GM18861 (cell line): ENCODE data around the gene FHL5.
"Not testable (repeated sequence)": the region's sequence is repeated elsewhere in the genome, so short reads cannot be mapped to it uniquely, and the experiment has no call there.

Source experiments
- ATAC-seq: cut with Tn5 transposase; IDR thresholded peaks from one replicate; pipeline ENCODE4 v1.9.1; 2021; ENCODE audit not compliant: unreplicated experiment

Gene FHL5

DNA sequence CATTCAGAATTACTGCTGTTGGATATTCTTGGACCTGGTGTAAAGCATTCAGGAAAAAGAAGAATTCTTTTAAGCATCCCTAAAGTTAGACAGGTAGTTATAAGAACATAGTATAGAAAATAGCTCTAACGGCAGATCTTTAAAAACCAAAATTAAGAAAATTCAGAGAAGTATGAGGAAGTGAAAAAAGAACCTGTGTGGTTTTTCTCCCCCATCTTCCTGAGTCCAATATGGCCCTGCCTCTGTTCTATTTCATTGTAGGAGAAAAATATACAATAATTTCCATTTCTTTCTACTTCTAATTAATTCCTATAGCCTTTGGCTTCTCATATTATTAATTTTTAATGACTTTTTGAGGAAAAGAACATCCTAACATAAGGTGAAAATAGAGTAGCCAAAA is 47.1 kb downstream of the FHL5 start:
- peak; percentile 35 for ATAC-seq

DNA sequence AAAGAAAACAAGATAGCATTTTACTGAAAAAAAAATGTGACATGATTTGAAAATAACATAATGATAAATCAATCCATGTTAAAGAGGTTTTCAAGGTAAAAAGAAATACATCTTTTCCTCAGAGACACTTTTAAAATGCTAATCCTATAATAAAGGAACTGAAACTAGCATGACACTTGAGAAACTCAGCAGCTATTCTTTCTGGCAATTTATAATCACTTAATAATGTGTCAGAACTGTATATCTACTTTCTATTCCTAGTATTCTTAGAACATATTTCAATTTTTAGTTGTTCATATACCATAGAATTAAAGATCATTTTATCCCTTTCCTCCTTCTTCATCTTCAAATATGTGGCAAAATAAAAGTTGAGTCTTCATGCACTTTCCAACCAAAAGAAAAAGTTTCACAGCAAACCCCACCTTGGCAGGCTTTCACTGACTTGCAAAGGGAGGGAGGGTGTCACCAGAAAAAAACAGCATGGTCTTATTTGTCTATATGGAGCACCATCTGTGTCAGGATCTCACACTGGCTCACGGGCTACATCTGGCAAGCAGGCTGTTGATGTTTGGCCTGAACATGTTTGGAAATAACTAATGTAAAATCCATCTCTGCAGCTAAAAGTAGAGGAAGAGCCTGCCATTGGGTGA is 48.5 kb downstream of the FHL5 start:
- peak; percentile 85 for ATAC-seq

GRCh38 chr6:96613291-96613999 is 50.5 kb downstream of the FHL5 start:
- ATAC-seq = no peak

- no peak for ATAC-seq
Observed at GRCh38 chr6:96620851-96621250, 57.9 kb downstream of the FHL5 start.

DNA sequence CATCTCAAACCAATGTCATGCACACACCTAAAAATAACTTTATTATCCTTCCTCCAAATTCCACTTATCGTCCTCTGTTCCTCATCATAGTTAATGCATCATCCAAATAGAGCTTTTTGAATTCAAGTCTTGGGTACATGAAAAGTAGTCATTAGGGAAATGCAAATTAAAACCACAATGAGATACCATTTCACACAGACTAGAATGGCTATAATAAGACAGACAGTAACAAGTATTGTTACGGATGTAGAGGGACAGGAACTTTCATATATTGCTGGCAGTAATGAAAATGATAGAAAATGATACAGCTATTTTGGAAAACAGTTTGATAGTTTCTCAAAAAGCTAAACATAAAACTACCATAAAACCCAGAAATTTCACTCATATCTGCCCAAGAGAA is 59.1 kb downstream of the FHL5 start:
- ATAC-seq = no peak

- no peak for ATAC-seq
Observed at GRCh38 chr6:96624957-96625356, 62.0 kb downstream of the FHL5 start.

GRCh38 chr6:96626759-96627364 is 63.9 kb downstream of the FHL5 start:
- peak; percentile 97 for ATAC-seq

DNA sequence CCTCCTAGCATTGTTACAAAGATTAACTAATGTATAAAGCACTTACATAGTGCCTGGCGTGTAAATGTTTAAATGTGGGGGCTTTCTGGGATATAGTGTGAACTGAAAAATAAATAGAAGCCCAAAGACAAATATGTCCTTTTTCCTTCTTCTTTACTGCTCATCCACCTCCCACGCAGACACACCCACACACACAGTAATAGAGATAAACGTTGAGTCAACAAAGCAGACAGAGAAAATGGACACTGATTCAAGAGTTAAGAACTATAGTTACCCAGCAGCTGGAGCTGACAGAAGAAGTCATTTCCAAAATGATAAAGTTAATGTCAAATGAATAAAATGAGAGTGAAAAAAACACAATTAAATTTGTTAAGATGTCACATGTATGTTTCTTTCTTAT is 68.3 kb downstream of the FHL5 start:
- no peak for ATAC-seq

DNA sequence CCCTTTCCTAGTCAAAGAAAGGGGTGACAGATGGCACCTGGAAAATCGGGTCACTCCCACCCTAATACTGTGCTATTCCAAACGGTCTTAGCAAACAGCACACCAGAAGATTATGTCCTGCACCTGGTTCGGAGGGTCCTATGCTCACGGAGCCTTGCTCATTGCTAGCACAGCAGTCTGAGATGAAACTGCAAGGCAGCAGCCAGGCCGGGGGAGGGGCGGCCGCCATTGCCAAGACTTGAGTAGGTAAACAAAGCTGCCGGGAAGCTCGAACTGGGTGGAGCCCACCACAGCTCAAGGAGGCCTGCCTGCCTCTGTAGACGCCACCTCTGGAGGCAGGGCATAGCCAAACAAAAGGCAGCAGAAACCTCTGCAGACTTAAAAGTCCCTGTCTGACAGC is 75.1 kb downstream of the FHL5 start:
- not testable (repeated sequence) for ATAC-seq

DNA sequence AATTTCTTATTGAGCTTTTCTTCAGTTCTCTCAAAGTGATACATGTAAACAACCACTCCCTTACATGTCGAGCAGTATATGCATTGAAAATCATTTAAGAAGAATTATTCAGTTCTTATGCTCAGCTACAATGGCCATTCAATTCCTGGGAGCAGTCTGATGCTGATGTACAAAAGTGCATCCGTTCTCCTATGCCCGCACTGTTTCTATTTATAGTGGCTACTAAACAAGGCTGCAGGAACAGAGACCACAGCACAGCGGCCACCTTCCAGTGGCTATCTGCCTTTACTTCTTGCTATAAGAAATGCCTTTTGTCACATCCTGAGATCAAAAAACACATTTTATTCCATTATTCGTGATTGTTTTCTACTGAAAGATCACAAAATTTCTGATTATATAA is 82.2 kb downstream of the FHL5 start:
- ATAC-seq = no peak

GRCh38 chr6:96649926-96650325 is 87.0 kb downstream of the FHL5 start:
- peak; percentile 54 for ATAC-seq

GRCh38 chr6:96651816-96652215 is 88.9 kb downstream of the FHL5 start:
- ATAC-seq = no peak

GRCh38 chr6:96652552-96652951 is 89.6 kb downstream of the FHL5 start:
- no peak for ATAC-seq

DNA sequence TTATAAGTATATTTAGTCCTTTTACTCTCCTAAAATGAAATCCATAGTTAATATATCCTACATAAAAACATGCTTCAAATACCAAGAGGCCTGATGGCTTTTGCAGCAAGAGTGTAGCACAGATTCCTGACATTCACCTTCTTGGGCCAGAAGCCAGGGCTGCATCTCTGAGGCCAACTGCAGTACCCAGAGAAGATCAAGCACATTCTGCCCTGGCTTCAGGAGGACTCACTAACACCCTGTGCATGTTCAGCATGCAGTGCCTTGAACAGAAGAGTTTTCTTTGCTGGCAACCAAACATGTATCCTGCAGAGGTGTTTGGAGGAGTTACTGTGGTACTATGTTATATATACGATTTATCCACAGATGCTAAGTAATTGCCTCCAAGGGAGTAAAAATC is 90.3 kb downstream of the FHL5 start:
- ATAC-seq = no peak

- no peak for ATAC-seq
Observed at GRCh38 chr6:96656567-96656966, 93.6 kb downstream of the FHL5 start.

- ATAC-seq = no peak
Observed at GRCh38 chr6:96657344-96657743, 94.4 kb downstream of the FHL5 start.

DNA sequence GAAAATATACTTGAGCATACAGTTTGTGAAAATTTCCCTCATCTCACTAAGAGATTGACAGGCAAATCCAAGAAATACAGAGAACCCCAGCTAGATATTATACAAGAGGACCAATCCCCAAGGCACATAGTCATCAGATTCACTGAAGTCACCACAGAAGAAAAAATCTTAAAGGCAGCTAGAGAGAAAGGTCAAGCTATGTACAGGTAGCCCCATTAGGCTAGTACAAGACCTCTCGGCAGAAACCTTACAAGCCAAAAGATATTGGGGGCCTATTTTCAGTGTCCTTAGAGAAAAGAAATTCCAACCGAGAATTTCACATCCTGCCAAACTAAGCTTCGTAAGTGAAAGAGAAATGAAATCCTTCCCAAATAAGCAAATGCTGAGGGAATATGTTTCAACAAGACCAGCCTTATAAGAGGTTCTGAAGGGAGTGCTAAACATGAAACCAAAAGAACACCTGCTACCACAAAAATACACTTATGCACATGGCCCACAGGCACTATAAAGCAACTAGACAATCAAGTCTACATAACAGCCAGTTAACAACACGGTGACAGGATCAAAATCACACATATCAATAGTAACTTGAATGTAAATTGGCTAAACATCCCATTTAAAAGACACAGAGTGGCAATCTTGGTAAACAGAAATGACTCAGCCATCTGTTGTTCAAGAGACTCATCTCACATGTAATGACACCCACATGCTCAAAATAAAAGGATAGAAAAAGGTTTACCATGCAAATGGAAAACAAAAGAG is 96.3 kb downstream of the FHL5 start:
- ATAC-seq = no peak
